H9 (cell line): ENCODE measurements around the gene DCLK2. TPM values are rescaled to one million over a fixed set of nuclear protein-coding genes. Genes with fewer than 3 reads are reported as not detected.

Source experiments
- DNase-seq: peaks from one replicate; pipeline ENCODE4 v3.0.0-alpha.2; 2017
- H2AFZ ChIP-seq: one replicate; pipeline ENCODE4 v1.6.1; 2013; ENCODE audit warnings: mild to moderate bottlenecking, low read length, control low read depth, moderate library complexity
- H2AK5ac ChIP-seq: 2 replicates; pipeline ENCODE4 v1.6.1; 2013; ENCODE audit warnings: low read length, control low read depth, mixed read lengths; ENCODE audit not compliant: insufficient read length
- H2BK120ac ChIP-seq: one replicate; pipeline ENCODE4 v1.6.1; 2013; ENCODE audit warnings: low read depth, mild to moderate bottlenecking, low read length, control low read depth, inconsistent platforms; ENCODE audit not compliant: poor library complexity, severe bottlenecking
- H2BK12ac ChIP-seq: 2 replicates; pipeline ENCODE4 v1.6.1; 2013; ENCODE audit warnings: low read length, control low read depth, mixed read lengths, low read depth; ENCODE audit not compliant: insufficient read length
- H2BK15ac ChIP-seq: 2 replicates; pipeline ENCODE4 v1.6.1; 2013; ENCODE audit warnings: low read depth, low read length, control low read depth
- H2BK20ac ChIP-seq: one replicate; pipeline ENCODE4 v1.6.1; 2013; ENCODE audit warnings: low read depth, mild to moderate bottlenecking, low read length, control low read depth, inconsistent platforms; ENCODE audit not compliant: poor library complexity, severe bottlenecking
- H2BK5ac ChIP-seq: 2 replicates; pipeline ENCODE4 v1.6.1; 2013; ENCODE audit warnings: low read length, control low read depth, mixed read lengths; ENCODE audit not compliant: insufficient read length
- H3K14ac ChIP-seq: 2 replicates; pipeline ENCODE4 v1.6.1; 2013; ENCODE audit warnings: low read length, control low read depth; ENCODE audit not compliant: insufficient read depth
- H3K18ac ChIP-seq: 2 replicates; pipeline ENCODE4 v1.6.1; 2013; ENCODE audit warnings: low read depth, mild to moderate bottlenecking, mixed read lengths, low read length, control low read depth; ENCODE audit not compliant: insufficient read length
- H3K23ac ChIP-seq: 2 replicates; pipeline ENCODE4 v1.6.1; 2013; ENCODE audit warnings: low read length, control low read depth, mixed read lengths, low read depth; ENCODE audit not compliant: insufficient read length
- H3K23me2 ChIP-seq: 2 replicates; pipeline ENCODE4 v1.6.1; 2013; ENCODE audit warnings: low read depth, mild to moderate bottlenecking, mixed read lengths, low read length, control low read depth; ENCODE audit not compliant: insufficient read length, poor library complexity, severe bottlenecking
- H3K27ac ChIP-seq: 2 replicates; pipeline ENCODE4 v1.5.1; 2013; ENCODE audit warnings: low read length, control low read depth, mixed read lengths, low read depth; ENCODE audit not compliant: insufficient read length
- H3K27me3 ChIP-seq: 2 replicates; pipeline ENCODE4 v1.6.1; 2013; ENCODE audit warnings: low read length, control low read depth, inconsistent platforms; ENCODE audit not compliant: insufficient read depth
- H3K4ac ChIP-seq: 2 replicates; pipeline ENCODE4 v1.6.1; 2013; ENCODE audit warnings: low read depth, mild to moderate bottlenecking, control low read depth, inconsistent platforms, low read length, moderate library complexity
- H3K4me1 ChIP-seq: 2 replicates; pipeline ENCODE4 v1.6.1; 2013; ENCODE audit warnings: low read length, control low read depth, inconsistent platforms; ENCODE audit not compliant: insufficient read depth
- H3K4me2 ChIP-seq: 2 replicates; pipeline ENCODE4 v1.6.1; 2013; ENCODE audit warnings: low read length, control low read depth, mixed read lengths; ENCODE audit not compliant: insufficient read length, insufficient read depth
- H3K56ac ChIP-seq: 2 replicates; pipeline ENCODE4 v1.6.1; 2013; ENCODE audit warnings: low read depth, mild to moderate bottlenecking, mixed read lengths, low read length, control low read depth; ENCODE audit not compliant: insufficient read length
- H3K79me1 ChIP-seq: 2 replicates; pipeline ENCODE4 v1.6.1; 2013; ENCODE audit warnings: low read depth, mild to moderate bottlenecking, moderate library complexity, low read length, control low read depth, inconsistent platforms; ENCODE audit not compliant: insufficient read depth, poor library complexity, severe bottlenecking
- H3K79me2 ChIP-seq: 2 replicates; pipeline ENCODE4 v1.6.1; 2013; ENCODE audit warnings: low read length, control low read depth, inconsistent platforms; ENCODE audit not compliant: insufficient read depth
- H3K9ac ChIP-seq: 2 replicates; pipeline ENCODE4 v1.6.1; 2013; ENCODE audit warnings: low read length, control low read depth, mixed read lengths; ENCODE audit not compliant: insufficient read length; ENCODE audit errors: extremely low read depth
- H3K9me3 ChIP-seq: one replicate; pipeline ENCODE4 v1.6.1; 2013; ENCODE audit warnings: low read depth, low read length, inconsistent platforms; ENCODE audit not compliant: control insufficient read depth
- H3T11ph ChIP-seq: one replicate; pipeline ENCODE4 v1.6.1; 2013; ENCODE audit warnings: mild to moderate bottlenecking, low read length, control low read depth, inconsistent platforms
- H4K20me1 ChIP-seq: one replicate; pipeline ENCODE4 v1.6.1; 2013; ENCODE audit not compliant: control insufficient read depth, insufficient read length, insufficient read depth
- H4K5ac ChIP-seq: 2 replicates; pipeline ENCODE4 v1.6.1; 2013; ENCODE audit warnings: low read depth, mild to moderate bottlenecking, mixed read lengths, low read length, control low read depth; ENCODE audit not compliant: insufficient read length
- H4K8ac ChIP-seq: replicated peaks from 2 replicates; pipeline ENCODE4 v1.6.1; 2013; ENCODE audit warnings: low read length, control low read depth, mixed read lengths, low read depth; ENCODE audit not compliant: insufficient read length
- H4K91ac ChIP-seq: 2 replicates; pipeline ENCODE4 v1.6.1; 2013; ENCODE audit warnings: low read depth, mild to moderate bottlenecking, moderate library complexity, mixed read lengths, low read length, control low read depth; ENCODE audit not compliant: insufficient read length
- H3K27ac Mint-ChIP-seq, 3 experiments: 2 replicates in 2 of 3; 3 replicates in 1 of 3; pipeline ENCODE4 v1.8.0; 2020 to 2021; ENCODE audit warnings: mixed read lengths in 3 of 3, mild to moderate bottlenecking in 1 of 3, moderate library complexity in 1 of 3
- H3K27me3 Mint-ChIP-seq: 2 replicates; pipeline ENCODE4 v1.8.0; 2021; ENCODE audit warnings: low read depth, mild to moderate bottlenecking, moderate library complexity, mixed read lengths
- H3K36me3 Mint-ChIP-seq, 3 experiments: 2 replicates in 2 of 3; 3 replicates in 1 of 3; pipeline ENCODE4 v1.8.0; 2020 to 2021; ENCODE audit warnings: low read depth in 3 of 3, mixed read lengths in 3 of 3; ENCODE audit not compliant: insufficient read depth in 1 of 3
- H3K4me1 Mint-ChIP-seq, 2 experiments: 2 replicates each; pipeline ENCODE4 v1.8.0; 2020; ENCODE audit warnings: mixed read lengths in 2 of 2
- H3K4me3 Mint-ChIP-seq, 2 experiments: 2 replicates in 1 of 2; 3 replicates in 1 of 2; pipeline ENCODE4 v1.8.0; 2020 to 2021; ENCODE audit warnings: mild to moderate bottlenecking in 2 of 2, mixed read lengths in 2 of 2, moderate library complexity in 1 of 2
- H3K9me3 Mint-ChIP-seq, 2 experiments: 2 replicates in 1 of 2; 3 replicates in 1 of 2; pipeline ENCODE4 v1.8.0; 2020; ENCODE audit warnings: mild to moderate bottlenecking in 2 of 2, mixed read lengths in 2 of 2, moderate library complexity in 1 of 2
- CTCF ChIP-seq: fragments of 200-600 bp; sonication (generic); conservative IDR thresholded peaks from 3 replicates; pipeline ENCODE4 v1.8.0; 2021; ENCODE audit warnings: antibody characterized with exemption, mild to moderate bottlenecking
- WGBS: extraction: QIAGEN DNeasy Blood & Tissue Kit; methylation state at CpG from one replicate; pipeline ENCODE4 v1.1.7; 2013; ENCODE audit warnings: missing lambda C conversion rate, low lambda C conversion rate, mixed read lengths; ENCODE audit not compliant: insufficient read length; ENCODE audit errors: extremely low coverage; 5-methylcytosine and 5-hydroxymethylcytosine counted together
- total RNA-seq: library from RNA; stranded (reverse); gene quantifications from 2 replicates; pipeline ENCODE4 v1.2.1, GENCODE V29; 2021

DCLK2 gene
- total RNA-seq, 1 experiment from 2014 or later, result 0.33 TPM

DNA sequence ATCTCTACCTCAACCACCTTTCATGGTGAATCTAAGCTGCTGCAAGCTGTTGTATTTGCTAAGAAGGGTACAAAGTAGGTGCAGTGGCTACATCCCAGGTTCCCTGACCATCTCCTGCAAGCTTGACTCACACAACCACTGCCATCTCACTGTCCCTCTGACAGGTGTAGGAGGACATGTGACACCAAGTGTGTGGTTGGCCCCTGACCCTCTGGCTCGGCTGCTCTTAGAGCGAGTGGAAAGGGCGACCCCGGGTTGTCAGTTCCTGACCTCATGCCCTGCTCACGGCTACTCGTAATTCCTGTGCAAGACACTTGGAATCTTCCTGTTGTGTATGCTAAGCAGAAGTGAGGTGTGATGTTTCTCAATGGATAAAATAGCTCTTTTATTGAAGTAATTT is 184.4 kb downstream of the DCLK2 start:
- Mint-ChIP-seq H3K4me3 (no peak overlapping the region), H3K4me1 (peaks cover 13 to 17% of the 10 kb centered on the region in 2 experiments), H3K36me3 (no peaks in the 10 kb centered on the region), H3K27me3 (no peaks in the 10 kb centered on the region; the same call in 1 of the 2 replicates), H3K27ac (no peak overlapping the region), H3K9me3 (no peaks in the 10 kb centered on the region)
- no peak overlapping the region for H2BK5ac ChIP-seq
- no peak overlapping the region for H4K8ac ChIP-seq
- no peak overlapping the region for H3K4me2 ChIP-seq
- no peak overlapping the region for H2BK15ac ChIP-seq
- no peak overlapping the region for H4K91ac ChIP-seq
- no peaks in the 10 kb centered on the region for H3K79me1 ChIP-seq
- no peak overlapping the region for H3K27ac ChIP-seq
- H3K23ac ChIP-seq, result no peak overlapping the region
- H3K27me3 ChIP-seq, result no peaks in the 10 kb centered on the region
- no peak overlapping the region for H2BK12ac ChIP-seq
- no peaks in the 10 kb centered on the region for H3K79me2 ChIP-seq
- H4K20me1 ChIP-seq, result no peaks in the 10 kb centered on the region
- H3K14ac ChIP-seq, result no peak overlapping the region
- no peak overlapping the region for H3K18ac ChIP-seq
- TF ChIP-seq CTCF, result no peak
- no peak overlapping the region for H2BK120ac ChIP-seq
- H3K4me1 ChIP-seq, result no peaks in the 10 kb centered on the region
- no peak overlapping the region for H2AK5ac ChIP-seq
- no CpG with 5 or more reads among the region's 6 CpGs for WGBS
- H3K4ac ChIP-seq, result no peak overlapping the region
- H3K23me2 ChIP-seq, result no peaks in the 10 kb centered on the region
- H2BK20ac ChIP-seq, result no peak overlapping the region
- no peak overlapping the region for H2AFZ ChIP-seq
- H3K56ac ChIP-seq, result no peak overlapping the region
- no peak overlapping the region for H3T11ph ChIP-seq
- H3K9ac ChIP-seq, result no peak overlapping the region
- no peak overlapping the region for H4K5ac ChIP-seq
- no peaks in the 10 kb centered on the region for H3K9me3 ChIP-seq
- DNase-seq, result no peak
